Colon (tissue), 2 donors: ENCODE results near the gene NECAB2.

ENCODE experiments used
- FAIRE-seq: peaks from 2 replicates; lab custom pipeline; 2012; peaks lifted over from hg19 to GRCh38; lab: Jason Lieb, UNC
- donor health status: control.
- donor health status: control.

NECAB2 gene

DNA sequence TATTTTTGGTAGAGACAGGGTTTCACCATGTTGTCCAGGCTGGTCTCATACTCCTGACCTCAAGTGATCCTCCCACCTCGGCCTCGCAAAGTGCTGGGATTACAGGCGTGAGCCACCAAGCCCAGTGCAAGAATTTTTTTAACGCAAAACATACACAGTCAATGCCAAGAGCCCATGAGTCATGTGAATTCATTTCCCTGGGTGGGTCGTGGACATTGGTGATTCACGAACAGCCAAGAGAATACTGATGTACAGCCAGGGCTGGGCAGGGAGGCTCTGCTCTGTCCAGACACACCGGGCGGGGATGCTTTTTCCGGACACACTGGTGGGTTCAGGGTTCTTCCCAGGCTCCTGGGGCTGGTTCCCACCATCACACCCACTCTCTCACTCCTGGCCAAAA is 56.8 kb downstream of the NECAB2 start:
- FAIRE-seq: no peak

DNA sequence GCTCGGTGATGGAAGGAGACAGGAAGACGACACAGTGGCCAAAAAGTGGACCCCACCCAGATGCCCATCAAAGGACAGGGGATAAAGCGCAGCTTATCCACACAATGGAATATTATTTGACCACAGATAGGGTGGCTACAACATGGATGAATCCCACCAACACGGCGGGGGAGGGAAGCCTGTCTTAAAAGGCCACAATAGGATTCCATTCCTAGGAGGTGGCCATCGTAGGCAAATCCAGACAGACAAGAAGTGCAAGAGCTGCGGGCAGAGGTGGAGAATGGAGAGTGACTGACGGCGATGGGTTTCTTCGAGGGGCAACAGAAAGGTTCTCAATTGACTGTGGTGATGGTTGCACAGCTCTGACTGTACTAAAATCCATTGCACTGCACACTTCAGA is 58.6 kb downstream of the NECAB2 start:
- FAIRE-seq: no peak

GRCh38 chr16:84027625-84028024 is 59.6 kb downstream of the NECAB2 start:
- FAIRE-seq: no peak

- no peak for FAIRE-seq
Measured at GRCh38 chr16:84029297-84030047, 61.4 kb downstream of the NECAB2 start.

GRCh38 chr16:84031556-84031955 is 63.5 kb downstream of the NECAB2 start:
- FAIRE-seq: no peak

DNA sequence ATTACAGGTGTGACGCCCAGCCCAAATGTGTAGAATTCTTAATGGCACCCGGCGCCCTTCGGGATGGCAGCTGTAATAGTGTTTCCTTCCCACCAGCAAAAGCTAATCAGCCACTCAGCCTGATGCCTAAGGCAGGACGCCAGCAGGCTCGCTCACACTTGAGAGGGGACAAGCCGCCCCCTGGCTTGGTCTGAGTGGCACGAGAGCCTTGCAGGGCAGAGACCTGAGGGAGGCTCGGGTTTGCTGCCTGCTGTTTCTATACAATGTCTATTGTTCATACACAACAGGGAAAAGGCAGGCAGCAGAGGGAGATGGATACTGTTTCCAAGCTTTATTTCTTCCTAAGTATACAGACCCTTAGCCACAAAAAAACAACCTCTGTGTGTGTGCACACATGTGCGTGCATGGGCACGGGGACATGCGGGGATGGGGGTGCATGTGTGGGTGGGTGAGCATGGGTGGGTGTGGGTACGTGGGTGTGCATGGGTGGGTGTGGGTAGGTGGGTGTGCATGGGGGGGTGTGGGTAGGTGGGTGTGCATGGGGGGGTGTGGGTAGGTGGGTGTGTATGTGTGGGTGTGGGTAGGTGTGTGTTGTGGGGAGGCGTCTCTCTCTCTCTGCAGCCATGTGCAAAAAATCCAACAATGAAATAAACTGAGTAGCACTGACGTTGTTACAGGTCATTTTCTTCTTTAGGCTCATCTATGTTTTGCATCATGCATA is 64.6 kb downstream of the NECAB2 start:
- no peak for FAIRE-seq

DNA sequence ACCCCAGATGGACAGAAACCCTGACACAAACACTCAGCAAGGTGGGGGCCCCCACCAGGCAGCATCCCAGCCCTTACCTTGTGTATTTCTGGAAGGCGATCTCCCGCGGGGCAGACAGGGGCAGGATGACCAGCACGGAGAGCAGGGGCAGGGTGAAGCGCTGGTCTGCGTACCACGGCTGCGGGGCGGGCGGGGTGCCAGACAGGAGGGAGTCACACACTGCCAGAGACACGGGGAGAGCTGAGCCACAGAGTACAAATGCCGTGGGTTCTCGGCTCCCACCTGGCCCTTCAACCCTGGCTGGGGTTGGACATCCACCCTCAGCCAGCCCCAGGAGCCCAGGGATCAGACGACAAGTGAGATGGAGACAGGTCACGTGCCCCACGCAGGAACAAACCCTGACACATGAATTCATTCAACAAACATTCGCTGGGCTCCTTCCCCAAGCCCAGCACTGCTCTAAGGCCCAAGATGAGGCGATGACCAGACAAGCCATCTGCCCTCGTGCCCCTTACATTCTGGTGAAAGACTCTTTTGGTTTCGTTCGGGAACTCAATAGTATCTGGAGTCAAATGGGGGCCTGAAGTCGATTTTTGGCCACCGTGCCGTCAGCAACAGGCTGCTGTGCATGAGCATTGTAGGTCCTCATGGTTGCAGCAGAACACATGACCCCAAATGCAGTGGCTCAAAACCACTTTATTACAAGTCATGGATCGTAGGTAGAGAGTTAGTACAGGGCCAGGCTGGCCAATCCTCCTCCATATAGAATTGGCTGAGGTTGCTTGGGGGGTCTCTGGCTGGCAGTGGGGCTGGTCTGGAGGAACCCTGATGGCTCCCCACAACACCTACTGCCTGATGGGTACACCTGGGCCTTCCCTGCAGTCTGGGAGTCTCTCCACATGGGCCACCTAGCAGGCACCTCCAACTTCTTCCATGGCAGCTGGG is 65.5 kb downstream of the NECAB2 start:
- no peak for FAIRE-seq

DNA sequence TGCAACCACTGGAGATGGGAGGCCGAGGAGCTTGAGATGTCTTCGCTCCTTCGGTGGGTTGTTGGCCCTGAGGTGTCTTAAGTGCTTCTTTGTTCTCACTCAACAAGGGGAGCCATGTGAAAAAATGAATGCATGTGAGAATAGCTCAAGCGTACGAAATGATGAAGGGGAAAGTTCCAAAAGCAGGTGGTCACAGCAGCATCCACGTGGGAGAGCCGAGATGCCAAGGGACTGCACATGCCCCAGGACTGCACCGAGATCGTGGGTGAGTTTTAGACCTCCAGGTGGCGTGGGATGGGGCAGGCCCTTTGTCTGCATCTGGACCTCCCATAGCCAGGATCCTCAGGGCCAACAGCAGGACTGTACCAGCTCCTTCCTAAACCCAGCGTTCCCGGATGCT is 66.5 kb downstream of the NECAB2 start:
- no peak for FAIRE-seq

- FAIRE-seq: no peak
Measured at GRCh38 chr16:84036131-84036530, 68.1 kb downstream of the NECAB2 start.

DNA sequence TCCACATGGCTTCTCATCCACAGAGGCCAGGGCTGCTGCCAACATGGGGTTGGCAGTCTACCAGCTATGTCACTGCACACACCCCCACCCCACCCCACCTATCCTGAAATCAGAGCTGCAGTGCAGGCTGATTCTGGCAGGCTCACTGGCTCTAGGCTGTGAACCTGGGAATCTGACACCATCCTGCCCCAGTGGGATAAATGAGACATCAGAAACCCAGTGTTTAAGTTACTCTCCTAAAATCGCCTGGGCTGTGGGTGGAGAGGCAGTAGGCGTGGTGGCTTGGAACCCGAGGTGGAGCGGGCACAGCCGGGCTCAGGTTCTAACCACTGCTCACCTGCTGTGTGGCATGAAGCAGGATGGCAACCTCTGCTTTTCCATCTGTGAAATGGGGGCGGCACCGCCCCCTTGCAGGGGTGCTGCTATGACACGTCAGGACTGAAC is 69.0 kb downstream of the NECAB2 start:
- FAIRE-seq: no peak

- FAIRE-seq: no peak
Measured at GRCh38 chr16:84038469-84038868, 70.4 kb downstream of the NECAB2 start.

DNA sequence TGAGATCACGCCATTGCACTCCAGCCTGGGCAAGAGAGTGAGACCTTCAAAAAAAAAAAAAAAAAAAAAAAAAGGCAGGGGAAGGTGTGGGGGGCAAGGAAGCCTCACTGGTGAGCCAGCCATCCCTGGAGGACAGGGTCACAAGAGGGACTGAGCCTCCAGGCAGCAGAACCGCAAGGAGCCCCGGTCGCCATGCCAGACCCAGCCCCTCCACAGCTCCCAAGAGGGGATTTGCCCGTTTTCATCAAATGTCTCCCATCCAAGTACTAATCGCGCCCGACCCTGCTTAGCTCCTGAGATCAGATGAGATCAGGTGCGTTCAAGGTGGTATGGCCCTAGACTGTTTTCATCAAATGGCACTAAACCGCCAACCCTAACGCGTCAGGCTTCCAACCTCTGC is 71.7 kb downstream of the NECAB2 start:
- no peak for FAIRE-seq

DNA sequence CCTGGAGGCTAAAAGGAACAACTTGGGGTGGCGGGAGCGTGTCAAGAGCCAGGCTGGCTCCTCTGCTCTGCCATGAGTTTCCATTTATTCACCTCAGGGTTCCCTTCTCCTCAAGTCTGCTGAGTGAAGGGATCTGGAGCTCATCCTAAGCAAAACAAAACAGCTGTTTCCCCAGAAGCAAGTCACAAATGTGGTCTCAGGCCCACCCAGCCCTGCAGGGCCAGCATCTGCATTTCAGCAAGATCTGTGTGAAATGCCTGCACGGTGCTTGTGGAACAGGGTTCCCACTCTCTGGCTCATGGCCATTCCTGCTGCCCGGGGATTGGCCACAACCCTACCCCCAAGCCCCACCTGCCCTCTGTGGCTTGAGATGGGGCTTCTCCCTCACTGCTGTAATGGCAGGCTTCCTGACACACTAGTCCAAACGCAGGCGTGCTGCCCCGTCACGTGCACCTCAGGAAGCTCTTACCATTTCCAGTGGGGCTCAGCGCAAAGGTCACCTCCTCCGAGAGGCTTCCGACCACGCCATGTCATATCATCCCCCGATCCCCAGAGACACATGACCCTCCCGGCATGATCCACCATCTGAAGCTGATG is 72.3 kb downstream of the NECAB2 start:
- no peak for FAIRE-seq

- FAIRE-seq: no peak
Measured at GRCh38 chr16:84040823-84041820, 73.1 kb downstream of the NECAB2 start.

- no peak for FAIRE-seq
Measured at GRCh38 chr16:84041881-84042280, 73.8 kb downstream of the NECAB2 start.

- FAIRE-seq: no peak
Measured at GRCh38 chr16:84042308-84042878, 74.3 kb downstream of the NECAB2 start, which contains the start of gene SLC38A8. SLC38A8 (minus strand) TSS chr16:84042795; CDS start chr16:84042157, 638 bp downstream.

DNA sequence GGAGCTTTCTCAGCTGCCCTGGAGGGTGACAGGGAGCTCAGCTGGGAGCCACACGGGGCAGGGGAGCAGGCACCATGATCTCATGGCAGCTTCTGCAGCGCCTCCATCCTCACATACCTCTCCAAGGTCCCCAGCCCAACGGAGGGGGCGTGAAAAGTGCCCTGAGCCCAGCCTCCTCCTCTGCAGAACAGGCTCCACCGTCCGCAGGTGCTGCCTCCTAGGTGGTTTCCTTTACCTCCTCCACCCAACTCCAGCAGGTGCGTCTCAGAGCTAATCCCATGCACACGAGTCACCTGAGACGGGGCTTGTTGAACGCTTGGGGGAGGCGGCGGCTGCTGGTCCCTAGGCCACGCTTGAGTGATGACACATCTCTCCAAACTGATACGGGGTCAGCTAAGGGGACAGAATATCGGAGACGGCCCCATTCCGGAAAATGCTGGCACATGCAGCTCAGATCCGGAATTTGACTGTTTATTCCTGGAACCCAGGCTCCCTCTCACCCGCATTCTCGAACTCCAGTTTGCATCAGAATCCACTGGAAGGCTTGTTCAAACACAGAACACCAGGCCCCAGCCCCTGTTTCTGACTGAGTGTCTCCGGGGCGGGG is 74.9 kb downstream of the NECAB2 start:
- FAIRE-seq: no peak

DNA sequence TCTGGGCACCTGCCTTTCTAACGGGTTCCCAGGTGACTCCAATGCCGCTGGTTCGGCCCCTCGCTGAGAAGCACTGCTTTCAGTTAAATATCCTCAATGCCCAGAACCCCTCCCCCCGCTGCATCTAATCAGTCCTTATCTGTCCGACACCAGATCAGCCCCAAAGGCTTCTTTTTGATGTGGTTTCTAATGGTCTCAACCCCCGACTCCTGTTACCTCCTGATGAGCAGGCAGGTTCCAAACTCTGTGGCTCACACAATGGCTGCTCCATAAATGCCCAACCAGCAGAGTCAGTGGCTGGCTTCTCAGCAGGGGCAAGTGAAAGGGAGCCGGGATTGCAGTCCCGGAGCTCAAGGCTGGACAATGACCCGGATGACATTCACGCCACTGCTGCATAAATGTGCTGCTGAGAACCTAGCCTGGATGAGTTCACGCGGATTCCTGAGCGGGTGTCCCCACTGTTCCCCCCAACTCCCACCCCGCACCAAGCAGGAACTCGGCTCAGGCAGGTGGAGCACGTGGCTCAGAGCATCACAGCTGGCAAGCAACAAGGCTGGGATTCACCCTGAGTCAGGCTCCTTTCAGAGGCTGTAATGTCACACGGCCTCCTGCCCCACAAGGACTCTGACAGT is 75.6 kb downstream of the NECAB2 start:
- FAIRE-seq: no peak

DNA sequence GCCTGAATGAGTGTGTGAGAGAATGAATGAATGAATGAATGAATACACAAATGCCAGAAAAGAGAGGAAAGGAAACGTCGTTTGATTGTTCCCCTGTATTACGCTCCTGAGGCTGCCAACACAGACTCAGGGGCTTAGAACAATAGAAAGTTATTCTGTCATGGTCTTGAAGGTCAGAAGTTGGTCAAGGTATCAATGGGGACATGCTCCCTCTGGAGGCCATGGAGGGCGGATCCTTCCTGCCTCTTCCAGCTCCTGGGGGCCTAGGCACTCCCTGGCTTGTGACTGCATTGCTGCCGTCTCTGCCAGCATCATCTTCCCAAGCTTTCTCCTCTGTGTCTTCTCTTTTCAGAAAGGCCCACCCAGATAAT is 76.1 kb downstream of the NECAB2 start:
- FAIRE-seq: no peak
